GM19397 (cell line): ENCODE data around the gene ARL14EPL.
A peak's percentile ranks its signal among the peaks of the same experiment; 100 is the strongest.

Source experiments
- ATAC-seq: cut with Tn5 transposase; IDR thresholded peaks from one replicate; pipeline ENCODE4 v1.9.1; 2021; ENCODE audit warnings: mild to moderate bottlenecking, moderate library complexity; ENCODE audit not compliant: unreplicated experiment

ARL14EPL gene

GRCh38 chr5:116032094-116032517 lies at the start of gene ARL14EPL:
Gene ARL14EPL (plus strand): TSS chr5:116032472. CDS start chr5:116051466, 18,994 bp downstream.
- ATAC-seq = no peak

- ATAC-seq = no peak
Measured at GRCh38 chr5:115983519-115983918, 48.8 kb upstream of the ARL14EPL start.

DNA sequence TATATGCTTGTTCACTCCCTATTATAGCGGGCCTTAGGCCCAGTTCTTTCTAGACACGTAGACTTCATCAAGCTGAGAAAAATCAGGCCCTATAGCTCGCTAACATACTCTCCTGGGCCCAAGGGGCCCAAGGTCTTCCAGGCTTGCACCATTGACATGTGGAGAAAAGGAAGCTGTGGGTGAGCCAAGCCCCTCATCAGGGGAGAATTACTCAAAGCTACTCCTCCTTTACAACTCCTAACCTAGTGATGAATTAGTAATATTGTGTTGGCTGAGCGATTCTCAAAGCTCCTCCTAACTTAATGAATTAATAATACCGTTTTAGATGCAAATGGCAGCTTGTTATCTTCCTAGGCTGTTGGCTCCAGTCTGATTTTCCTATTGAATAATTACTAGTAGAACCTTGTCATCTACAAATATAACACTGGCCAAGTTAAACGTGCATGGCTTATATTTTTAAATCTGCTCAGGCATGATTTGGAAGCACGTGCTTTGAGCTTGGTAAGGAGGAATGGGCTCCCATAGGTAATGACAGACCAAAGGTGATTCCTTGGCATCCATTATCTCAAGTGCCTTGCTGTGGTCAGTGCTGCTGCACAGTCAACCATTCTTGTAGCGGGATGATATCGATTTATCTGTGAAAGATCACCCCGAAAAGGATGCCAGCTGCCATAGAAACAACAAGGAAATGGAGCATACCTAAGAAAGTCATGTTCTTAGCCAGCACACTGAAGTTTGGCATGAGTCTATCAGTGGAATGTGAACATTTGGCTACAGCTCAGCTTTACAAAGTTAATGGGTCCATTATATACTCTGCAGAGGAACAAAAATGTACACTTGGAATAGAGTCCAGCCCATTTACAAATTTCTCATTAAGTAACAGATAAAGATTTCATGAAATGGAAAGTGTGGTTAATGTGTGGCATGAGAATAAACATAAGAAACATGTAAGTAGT lies 46.2 kb upstream of the ARL14EPL start:
- no peak for ATAC-seq

DNA sequence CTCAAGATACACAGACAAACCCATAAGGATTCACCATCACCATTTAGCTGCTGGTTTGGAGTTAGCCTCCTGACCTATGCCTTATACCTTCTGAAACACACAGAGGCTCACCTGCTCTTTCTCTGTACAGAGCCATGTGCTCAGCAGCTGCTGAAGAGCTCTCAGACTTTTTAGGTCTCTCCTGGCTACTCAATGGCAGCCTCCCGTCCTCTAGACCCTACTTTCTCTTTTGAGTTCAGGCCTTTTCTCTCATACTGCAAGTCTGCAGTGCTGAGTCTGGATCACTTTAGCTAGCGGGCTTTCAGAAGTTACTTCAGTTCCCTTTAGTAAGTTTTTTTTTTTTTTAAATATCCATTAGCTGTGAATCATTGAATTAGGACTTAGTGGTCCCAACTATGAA lies 44.3 kb upstream of the ARL14EPL start:
- no peak for ATAC-seq

DNA sequence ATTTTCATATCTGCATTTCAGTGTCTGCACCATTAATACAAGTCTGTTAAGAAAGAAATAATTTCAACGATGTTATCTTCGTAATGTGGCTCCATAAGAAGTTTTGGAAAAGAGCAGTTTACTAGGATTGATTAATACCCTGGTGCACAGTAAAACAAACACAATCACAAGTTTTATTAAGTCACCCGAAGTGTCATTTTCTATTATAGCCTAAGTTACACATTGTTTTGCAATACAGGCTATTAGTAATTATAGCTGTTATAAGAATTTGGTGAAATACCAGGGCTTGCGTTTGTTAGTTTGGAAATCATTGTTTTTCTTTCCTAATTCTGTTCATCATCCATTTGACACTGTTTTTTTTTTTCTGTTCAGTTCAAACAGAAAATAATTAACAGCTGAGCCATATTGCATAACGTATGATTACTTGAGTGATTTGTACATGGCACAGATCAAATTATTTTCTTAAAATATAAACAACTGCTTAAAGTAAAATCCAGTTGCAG lies 39.4 kb upstream of the ARL14EPL start:
- no peak for ATAC-seq

DNA sequence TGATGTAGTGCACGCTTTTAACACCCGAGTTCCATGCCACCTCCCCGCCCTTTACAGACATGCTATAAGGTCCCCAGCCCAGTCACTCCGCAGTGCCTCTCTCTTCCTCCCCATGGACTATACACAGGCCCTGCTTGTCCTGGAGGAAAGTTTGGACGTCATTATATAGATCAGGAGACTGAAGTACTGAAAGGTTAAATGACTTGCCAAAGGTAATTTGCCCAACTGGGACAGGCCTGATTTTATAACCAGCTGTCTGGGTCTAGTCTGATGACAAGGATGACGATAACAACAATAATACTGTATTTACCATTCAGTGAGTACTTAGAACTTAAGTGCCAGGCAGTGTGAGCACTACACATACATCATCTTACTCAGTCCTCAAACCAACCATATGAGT lies 36.9 kb upstream of the ARL14EPL start:
- ATAC-seq = no peak

GRCh38 chr5:116002116-116002906 lies 30.0 kb upstream of the ARL14EPL start:
- no peak for ATAC-seq

GRCh38 chr5:116004248-116004647 lies 28.0 kb upstream of the ARL14EPL start:
- ATAC-seq = no peak

DNA sequence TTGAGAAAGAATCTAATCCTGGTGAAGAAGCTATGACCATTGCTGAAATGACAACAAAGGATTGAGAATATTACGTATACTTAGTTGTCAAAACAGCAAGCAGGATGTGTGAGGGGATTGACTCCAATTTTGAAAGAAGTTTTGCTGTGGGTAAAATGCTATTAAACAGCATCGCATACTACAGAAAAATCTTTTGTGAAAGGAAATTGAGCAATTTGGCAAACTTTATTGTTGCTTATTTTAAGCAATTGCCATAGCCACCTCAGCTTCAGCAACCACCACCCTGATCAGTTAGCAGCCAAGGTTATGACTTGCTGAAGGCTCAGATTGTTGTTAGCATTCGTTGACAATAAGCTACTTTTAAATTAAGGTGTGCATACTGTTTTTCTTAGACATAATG lies 22.5 kb upstream of the ARL14EPL start:
- no peak for ATAC-seq

DNA sequence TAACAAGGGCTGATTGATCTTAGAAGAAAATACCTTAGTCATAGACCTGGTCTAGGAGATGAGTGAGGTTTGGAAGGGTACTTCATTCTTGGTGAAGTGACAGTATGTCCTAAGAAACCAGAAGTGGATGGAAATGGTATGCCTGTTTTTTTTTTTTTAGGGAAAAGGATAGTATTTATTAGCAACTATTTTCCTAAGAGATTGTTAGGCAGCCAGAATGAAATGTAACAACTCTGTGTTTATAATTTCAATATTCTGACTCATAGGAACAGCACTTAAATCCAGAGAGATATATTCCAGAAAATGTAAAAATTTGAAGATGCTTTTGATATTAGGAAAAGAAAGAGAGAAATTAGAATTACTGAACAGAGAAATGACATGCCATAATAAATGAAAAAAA lies 21.2 kb upstream of the ARL14EPL start:
- no peak for ATAC-seq

GRCh38 chr5:116013207-116013785 lies 19.0 kb upstream of the ARL14EPL start:
- ATAC-seq = no peak

- no peak for ATAC-seq
Measured at GRCh38 chr5:116013936-116014335, 18.3 kb upstream of the ARL14EPL start.

GRCh38 chr5:116023619-116024018 lies 8.7 kb upstream of the ARL14EPL start:
- no peak for ATAC-seq

DNA sequence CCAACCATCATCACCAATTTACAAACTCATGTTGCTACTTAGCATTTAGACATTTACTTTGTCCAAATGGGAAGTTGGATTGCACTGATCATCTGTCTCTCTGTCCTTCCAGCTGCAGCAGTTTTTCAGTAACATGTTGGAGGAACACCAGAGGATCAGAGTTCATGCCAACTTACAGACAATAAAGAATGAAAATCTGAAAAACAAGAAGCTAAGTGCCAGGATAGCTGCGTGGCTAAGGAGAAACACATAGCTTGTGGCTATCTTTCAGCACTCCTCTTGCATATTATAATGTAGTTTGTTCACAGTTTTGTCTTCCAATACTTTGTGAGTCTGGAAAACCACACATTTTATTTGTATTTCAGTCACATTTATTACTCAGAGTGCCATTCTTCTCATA lies 6.4 kb upstream of the ARL14EPL start:
- no peak for ATAC-seq

DNA sequence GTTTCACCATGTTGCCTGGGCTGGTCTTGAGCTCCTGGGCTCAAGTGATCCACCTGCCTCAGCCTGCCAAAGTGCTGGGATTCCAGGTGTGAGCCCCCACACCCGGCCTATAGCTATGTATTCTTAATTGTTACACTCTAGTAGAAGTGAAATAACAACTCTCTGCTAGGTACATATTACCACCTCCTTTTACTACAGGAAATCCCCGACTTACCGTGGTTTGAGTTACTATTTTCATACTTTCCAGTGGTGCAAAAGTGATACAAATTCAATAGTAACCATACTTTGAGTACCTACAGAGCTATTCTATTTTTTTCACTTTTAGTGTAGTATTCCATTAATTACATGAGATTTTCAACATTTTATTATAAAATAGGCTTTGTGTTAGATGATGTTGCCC lies 719 bp downstream of the ARL14EPL start:
- ATAC-seq = no peak

DNA sequence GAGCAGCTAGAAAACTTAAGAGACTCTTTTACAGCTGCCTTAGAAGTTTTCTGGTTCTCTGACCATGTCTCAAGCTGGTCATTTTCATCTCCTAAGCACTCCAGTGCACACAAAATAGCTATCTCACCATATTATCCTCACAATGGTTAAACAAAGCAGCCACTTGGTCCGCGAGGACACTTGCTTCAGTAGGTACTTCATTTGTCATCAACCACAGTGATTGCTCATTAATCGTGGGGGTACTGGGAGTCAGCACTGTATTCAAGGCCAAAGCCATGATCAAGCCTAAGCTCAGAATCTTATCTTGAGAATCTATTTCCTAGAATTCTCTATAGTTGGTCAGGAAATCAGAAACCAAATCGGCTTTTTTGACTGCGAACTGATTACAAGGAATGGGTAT lies 2.9 kb downstream of the ARL14EPL start:
- ATAC-seq = no peak

DNA sequence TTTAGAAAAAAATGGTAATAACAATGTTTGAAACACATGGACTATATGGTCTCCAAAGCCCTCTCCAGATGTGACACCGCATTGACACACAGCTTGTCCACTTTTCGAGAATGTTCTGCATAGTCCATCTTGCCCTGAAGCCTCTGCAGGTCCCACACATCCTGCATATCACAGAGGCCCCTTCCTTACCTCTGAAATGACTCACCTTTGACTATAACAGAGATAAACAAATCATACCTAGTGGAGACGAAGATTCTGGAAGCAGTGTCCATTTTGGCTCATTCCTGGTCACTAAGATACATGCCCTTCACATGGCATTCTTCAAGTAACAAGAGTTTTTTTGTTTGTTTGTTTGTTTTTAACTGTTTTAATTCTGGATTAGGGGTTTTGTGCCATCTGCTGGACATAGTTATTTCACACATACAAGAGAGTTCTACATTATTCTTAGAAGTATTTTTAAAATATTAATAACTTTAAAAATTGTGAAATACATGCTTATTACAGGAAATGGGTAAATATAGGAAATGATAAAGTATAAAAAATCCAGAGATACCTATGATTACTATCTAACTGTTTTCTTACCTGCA lies 5.1 kb downstream of the ARL14EPL start:
- no peak for ATAC-seq

GRCh38 chr5:116038817-116039216 lies 6.5 kb downstream of the ARL14EPL start:
- peak; percentile 87 for ATAC-seq

DNA sequence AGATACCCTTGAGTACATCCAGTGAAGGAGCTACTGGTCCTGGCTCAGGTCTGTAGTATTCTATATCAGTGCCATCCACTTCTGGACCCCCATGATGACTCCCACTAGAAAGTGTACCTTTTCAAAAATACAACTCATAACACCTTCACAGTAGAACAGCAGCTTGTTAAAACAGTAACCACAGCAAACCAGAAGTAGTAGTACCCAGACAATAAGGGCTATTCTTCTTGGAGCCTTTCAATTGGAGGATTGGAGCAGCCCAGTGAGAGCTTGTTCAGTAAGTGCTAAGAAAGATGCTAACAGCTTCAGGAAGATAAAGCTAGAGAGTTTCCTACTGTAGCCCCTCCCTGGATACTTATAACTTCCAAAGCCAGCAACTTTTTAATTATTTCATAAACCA lies 10.1 kb downstream of the ARL14EPL start:
- ATAC-seq = no peak

- ATAC-seq = no peak
Measured at GRCh38 chr5:116044073-116044472, 11.8 kb downstream of the ARL14EPL start.

- no peak for ATAC-seq
Measured at GRCh38 chr5:116045821-116046220, 13.5 kb downstream of the ARL14EPL start.
